HG03469 (cell line): ENCODE results near the gene NAB1.
"Not testable (repeated sequence)": the region's sequence is repeated elsewhere in the genome, so short reads cannot be mapped to it uniquely, and the experiment has no call there.

Source experiments
- ATAC-seq: cut with Tn5 transposase; IDR thresholded peaks from one replicate; pipeline ENCODE4 v1.9.1; 2021; ENCODE audit warnings: mild to moderate bottlenecking, moderate library complexity, moderate number of reproducible peaks; ENCODE audit not compliant: unreplicated experiment

Gene NAB1

DNA sequence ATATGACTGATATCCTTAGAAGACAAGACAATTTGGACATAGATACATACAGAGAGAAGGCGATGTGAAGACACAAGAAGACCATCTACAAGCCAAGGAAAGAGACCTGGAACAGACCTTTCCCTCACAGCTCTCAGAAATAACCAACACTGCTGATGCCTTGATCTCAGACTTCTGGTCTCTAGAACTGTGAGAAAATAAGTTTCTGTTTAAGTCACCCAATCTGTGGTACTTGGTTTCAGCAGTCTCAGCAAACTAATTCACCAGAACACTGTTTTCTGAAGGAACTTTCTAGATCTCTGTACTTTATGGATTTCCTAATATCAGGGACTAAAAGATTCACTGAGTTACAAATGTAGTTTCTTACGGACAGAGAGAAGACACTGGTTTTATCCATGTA is 58.8 kb downstream of the NAB1 start:
- peak; percentile 49 for ATAC-seq

DNA sequence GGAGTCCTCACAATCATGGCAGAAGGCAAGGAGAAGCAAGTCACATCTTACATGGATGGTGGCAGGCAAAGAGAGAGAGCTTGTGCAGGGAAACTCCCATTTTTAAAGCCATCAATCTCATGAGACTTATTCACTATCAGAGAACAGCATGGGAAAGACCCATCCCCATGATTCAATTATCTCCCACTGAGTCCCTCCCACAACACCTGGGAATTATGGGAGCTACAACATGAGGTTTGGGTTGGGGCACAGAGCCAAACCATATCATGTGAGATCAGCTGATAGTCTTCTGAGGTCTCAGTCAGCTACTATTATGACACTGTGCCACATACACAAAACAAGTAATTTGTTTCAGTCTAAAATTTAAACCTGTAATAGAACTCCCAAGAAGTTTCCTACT is 59.8 kb downstream of the NAB1 start:
- not testable (repeated sequence) for ATAC-seq

DNA sequence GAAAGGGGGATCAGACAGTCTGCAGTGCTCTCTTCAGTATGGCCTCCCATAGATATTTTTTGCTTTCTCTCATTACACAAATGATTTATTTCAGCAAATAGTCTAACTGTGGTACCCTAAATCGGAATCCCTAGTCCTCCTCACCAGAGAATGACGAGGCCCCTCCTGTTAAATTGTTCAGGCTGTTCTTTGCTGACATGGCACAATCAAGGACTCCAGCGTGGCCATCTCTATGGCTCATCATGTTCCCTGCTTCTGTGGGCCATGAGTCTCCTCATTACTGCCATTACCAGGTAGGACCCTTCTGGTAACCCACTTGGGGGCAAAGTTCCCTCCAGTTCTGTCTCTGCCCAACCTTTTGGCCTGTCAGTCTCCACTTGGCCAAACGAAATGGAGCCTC is 62.2 kb downstream of the NAB1 start:
- ATAC-seq: no peak

DNA sequence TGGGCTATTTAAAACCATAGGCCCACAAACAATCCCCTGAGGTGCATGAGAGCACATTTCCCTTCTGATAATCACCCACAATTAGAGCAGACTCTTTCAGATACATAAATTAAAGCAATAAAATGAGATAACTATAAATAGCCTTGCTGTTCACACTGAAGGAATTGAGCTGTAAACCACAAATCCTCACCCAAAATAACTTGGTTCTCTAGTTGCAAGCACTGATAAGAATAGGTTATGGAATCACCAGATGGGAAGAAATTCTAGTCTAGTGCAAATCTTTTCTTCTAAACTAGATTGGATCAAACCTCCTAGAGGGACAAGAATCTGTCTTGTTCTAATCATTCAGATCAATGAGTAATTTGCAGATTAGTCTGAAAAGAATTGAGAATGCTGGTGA is 64.6 kb downstream of the NAB1 start:
- ATAC-seq: no peak

DNA sequence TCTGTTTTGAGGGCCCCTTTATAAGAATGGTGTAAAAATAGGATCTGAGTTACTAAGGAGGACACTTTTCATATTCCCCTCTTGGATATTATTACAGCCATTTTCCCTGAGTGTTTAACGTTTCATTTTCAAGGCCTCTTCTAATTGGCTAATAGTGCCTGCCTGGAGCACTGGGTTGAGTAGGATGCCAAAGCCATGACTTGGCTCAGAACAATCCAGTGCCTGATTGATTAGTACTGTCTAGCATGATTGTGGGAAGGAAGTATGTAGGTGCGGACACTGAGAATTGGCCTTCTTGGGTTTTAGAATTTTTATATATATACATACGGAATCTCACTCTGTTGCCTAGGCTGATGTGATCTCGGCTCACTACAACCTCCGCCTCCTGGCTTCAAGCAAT is 66.1 kb downstream of the NAB1 start:
- no peak for ATAC-seq

DNA sequence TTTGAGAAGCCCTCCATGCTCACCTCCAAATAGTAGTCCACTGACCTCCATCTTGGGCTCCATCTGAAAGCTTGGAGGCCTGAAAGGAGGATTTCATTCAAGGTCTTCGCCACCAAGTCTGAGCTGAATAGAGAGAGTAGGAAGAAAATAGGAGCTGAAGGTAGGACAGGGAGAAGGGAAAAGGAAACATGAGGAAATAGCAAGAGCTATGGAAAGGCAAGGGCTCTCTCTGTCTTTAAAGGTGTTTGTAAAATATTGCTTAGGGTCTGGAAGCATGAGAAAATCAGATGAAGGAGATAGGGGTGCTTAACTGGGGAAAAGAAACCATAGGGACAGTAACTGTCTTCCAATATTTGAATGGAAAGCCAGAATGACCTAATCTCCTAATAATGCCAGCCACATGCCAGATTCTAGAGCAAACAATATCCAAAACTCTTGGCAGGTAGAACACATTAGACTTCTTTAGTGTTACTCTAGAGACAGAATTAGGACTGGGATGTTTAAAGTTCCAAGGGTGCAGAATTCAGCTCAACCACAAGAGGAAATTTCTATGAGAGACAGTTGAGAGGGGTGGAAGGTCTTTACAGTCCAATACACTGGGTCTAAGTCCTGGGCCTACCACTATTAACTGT is 67.4 kb downstream of the NAB1 start:
- ATAC-seq: no peak

DNA sequence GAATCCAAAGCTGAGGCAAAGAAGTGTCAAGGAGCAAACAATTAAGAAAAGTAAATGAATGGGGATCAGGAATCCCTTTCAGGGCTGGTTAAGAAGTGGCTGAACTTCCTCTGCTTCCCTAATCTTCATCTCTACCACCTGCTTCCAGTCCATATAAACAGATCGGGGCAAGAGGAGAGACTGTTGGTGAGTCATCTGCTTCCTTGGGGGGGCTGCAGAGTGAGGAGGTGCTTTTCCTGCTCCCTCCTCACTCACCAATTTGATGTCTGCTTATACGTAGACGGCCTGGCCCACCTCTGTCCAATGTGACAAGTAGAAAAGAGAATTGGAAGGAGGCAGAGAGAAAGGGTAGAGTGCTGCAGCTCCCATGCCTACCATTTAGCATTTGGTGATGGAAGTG is 68.4 kb downstream of the NAB1 start:
- ATAC-seq: no peak

DNA sequence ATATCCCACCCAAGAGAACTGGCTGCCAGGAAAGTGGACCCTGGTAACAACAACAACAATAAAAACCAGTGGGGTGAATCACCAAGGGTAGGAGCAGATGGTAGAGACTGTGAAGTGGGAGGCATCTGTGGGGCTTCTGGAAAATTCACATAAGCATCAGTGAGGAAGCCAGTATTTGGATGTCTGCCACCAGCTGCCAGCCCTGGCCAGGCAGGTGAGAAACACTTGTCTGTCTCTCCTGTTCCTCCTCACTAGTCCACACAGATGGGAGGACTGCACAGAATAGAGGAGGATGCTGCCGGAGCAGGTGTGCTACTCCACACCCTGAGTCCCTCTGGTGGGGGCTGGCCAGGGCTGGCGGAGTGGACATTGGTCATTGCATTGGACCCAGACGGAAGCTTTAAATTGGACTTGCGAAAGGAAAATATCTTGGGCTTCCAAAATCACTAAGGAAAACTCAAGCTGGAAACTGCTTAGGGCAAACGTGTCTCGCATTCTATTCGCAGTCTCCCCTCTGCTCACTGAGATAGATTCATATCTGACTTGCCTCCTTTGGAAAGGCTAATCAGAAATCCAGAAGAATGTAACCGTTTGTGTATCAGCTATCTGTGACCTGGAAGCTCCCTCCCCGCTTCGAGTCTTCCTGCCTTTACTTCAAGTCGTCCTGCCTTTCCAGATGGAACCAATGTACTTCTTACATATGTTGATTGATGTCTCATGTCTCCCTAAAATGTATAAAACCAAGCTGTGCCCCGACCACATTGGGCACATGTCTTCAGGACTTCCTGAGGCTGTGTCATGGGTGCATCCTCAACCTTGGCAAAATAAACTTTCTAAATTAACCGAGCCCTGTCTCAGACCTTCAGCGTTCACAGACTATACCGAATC is 69.1 kb downstream of the NAB1 start:
- no peak for ATAC-seq

DNA sequence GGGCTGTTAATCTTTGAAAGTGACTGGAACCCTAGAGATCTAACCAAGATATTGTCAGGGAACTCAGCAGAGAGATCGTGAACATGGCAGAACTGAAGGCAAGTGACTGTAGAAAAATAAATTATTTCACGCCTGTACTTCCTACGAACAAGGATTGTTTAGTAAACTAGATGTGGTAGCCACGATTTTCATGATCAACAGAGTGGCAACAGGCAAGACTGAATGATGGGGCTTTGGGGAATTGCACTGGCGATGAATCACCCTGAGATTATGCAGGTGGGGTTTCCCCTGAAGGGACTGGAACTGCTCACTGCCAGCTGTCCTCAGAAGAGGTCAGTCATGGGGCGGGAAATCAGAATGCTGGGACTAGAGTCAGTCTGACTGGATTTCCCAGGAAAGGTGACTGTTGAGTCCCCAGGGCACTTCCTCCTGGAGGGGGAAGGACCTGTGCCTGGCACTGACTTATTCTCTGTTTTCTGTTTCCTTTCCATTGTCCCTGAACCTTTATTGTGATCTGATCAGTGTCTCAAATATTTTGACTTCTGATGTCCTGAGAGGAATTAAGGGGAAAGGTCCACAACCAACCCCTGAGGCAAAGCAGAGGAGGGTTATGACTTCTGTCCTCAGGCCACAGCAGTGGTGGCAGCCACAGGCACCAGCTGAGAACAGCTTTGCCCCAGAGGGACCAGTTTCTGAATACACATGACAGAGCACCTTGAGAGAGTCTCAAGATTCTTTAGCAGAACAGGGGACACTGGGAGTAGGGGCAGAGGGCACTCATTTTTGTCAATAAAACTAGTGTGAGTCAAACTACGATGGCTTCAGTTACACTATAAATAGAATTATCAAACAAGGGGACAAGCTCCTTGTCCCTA is 70.0 kb downstream of the NAB1 start:
- peak; percentile 43 for ATAC-seq

DNA sequence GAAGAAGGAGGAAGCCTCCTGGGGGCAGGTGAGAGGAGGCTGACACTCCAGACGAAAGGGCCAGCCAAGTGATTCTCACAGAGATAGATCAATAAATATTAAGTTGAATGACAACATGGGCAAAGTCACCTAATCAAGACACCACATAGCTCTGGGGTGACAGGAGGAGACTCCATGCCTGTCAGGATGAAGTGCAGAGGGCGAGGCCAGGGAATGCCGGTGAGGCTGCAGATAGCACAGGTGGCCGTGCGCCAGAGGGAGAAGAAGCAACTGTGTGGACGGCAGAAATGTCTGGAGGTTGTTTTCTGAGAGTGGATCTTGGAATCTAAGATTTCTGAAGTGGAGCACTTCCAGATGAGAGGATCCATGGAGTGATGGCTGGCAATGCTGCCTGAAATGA is 71.4 kb downstream of the NAB1 start:
- no peak for ATAC-seq

DNA sequence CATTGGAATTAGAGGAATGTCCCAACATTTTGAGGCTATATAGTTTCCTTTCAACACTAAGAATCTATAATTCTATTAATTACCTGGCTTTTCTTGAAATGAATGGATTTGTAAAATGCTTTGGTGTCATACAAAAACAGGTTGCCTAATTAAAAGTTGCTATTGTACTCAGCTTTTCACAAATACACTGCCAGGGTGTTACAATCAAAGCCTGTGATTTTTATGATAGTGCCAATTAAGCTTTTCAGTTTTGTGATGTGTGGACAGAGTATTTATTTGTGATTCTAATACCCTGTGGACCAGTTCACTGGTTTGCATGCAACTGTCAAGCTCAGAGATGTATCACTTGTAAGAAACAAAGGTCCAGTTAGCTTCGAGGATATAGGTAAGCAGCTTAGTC is 71.8 kb downstream of the NAB1 start:
- ATAC-seq: no peak

DNA sequence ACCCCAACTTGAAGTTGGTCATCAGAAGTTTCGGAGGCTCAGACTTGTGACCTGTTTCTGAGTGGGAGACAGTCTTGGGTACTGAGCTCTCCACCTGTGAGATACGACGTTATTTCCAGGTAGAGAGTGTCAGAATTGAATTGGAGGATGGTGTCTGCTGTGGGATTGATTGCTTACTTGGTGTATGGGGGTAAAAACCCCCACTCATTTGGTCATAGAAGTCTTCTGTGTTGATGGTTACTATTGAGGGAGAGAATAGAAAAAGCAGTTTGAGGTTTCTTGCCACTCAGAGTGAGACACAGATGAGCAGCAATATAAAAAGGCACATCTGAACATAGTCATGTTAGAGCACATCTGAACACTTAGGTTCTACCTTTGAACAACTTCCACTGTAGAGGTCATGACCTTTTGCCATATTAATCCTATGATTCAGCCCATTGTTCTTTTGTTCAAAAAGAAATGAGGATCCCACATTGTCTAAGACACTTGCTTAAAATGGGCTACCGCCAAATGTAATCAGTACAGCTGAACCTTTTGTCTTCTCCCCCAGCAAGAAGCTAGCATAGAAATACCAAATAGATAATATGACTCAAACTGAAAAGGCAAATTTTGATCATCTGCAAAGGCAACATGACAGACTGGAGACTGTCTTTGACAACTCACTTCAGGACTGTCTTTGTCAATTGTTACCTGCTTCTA is 73.3 kb downstream of the NAB1 start:
- ATAC-seq: peak; percentile 54

DNA sequence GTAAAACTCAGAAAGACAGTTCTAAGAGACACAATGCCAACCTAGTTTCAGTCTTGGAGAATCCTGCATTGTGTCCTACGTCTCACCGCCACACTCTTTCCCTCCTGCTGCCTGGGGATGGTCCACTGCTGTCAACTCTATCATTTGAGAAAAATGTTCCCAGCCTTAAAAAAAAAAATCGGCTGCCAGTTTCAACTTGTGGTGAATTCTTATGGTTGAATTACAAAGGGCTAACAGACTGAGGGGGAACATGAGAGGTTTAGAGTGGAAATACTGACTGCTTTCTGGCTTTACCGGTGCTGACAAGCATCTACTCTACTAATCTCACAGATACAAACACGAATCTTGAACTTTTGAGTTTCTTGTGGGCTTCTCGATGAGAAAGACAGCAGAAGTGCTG is 74.0 kb downstream of the NAB1 start:
- no peak for ATAC-seq

DNA sequence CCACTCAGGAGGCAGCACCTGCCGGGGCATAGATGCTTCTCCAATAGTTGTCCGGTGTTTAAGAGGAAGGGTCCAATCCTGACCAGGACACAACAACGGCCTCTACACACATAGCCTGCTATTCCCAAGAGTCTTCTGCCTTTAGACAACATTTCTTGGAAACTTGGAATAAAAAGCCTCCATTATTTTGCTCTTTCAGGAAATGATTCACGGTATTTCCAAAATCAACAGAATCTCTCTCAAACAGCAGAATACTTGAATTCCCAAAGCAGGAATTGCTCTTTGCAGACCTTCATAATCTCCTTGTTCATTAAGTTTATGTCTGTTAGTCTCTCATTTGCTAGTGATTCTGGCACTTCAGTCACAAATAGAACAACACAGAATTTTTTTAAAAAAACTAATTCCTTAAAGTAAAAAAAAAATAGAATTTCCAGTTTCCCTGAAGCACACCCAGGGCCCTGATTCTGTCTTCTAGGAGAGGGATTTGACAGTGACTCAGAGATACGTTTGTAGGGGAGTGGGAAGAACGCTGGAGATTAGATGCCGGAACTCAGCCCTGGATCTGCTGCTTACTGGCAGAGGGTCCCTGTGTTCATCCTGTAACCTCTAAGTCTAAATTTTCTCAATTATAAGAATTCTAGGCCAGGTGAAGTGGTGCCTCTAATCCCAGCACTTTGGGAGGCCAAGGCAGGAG is 74.7 kb downstream of the NAB1 start:
- no peak for ATAC-seq

DNA sequence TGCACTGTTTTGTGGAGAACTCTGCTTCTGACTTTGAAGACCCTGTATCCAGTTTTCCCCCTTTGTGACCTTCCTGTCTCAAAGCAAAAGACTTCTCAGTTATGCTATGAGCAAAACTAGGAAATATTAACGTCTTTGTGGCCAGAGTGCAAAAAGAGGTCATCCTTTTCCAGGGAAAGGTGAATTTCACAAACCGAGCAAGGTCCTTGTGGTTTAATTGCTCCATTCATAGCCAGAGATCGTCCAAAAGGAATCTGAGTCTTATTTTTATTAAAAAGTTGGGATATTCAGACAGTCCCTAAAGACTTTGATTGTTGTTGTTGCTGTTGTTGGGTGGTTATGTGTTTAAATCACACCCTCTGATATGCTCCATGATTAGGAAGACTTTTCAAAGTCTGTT is 77.4 kb downstream of the NAB1 start:
- no peak for ATAC-seq

DNA sequence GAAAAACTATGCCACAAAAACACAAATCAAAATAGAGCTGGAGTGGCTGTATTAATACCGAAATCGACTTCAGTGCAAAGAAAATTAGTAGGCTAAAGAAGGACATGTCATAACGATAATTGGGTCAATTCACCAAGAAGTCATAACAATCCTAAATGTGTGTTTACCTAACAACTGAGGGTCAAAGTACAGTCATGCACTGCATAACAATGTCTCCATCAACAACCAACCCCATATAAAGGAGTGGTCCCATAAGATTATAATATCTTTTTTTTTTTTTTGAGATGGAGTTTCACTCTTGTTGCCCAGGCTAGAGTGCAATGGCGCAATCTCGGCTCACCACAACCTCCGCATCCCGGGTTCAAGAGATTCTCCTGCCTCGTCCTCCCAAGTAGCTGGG is 87.5 kb downstream of the NAB1 start:
- ATAC-seq: no peak

DNA sequence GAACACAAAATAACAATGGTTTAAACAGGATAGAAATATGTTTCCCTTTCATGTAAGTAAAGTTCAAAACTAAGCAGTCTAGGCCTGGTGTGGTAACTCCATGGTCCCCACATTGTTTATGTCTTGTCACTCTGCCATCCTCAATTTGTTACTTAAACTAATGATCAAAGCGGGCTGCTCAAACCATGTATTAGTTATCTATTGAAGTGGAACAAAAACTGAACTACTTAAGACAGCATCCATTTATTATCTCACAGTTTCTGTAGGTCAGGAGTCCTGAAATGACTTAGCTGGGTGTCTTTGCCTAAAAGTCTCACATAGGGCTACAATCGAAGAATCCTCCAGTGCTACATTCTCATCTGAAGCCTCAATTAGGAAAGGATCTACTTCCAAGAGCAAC is 91.6 kb downstream of the NAB1 start:
- ATAC-seq: no peak
